Measurements from ENCODE around the gene MYOCD. TPM values are rescaled to one million over a fixed set of nuclear protein-coding genes. Genes with fewer than 3 reads are reported as not detected.

Gene MYOCD
- total and polyA plus RNA-seq, 2 donors = 59.4 to 59.5 TPM

- WGBS = 78% methylated on average over 8 of the region's 8 CpGs
- no peaks in the 10 kb centered on the region for H3K36me3 ChIP-seq (ENCODE audit: insufficient read depth)
- H3K4me3 ChIP-seq (ENCODE audit: low read depth, low read length) = no peak overlapping the region
- no peak overlapping the region for H3K27ac ChIP-seq (ENCODE audit: low read depth)
- no peak for DNase-seq (ENCODE audit: extremely low spot score)
- H3K4me1 ChIP-seq (ENCODE audit: insufficient read depth) = peaks cover 1% of the 10 kb centered on the region
Measured at GRCh38 chr17:12731839-12732238, 66.1 kb downstream of the MYOCD start.

GRCh38 chr17:12732366-12732765 lies 66.7 kb downstream of the MYOCD start:
- 89% methylated on average over 8 of the region's 8 CpGs for WGBS
- Histone ChIP-seq H3K4me1 (ENCODE audit: insufficient read depth) (peaks cover 1% of the 10 kb centered on the region), H3K27ac (ENCODE audit: low read depth) (no peak overlapping the region), H3K36me3 (ENCODE audit: insufficient read depth) (no peaks in the 10 kb centered on the region), H3K4me3 (ENCODE audit: low read depth, low read length) (no peak overlapping the region)
- no peak for DNase-seq (ENCODE audit: extremely low spot score)

GRCh38 chr17:12734926-12735325 lies 69.2 kb downstream of the MYOCD start:
- H3K4me3 ChIP-seq (ENCODE audit: low read depth, low read length) = no peak overlapping the region
- no peak overlapping the region for H3K27ac ChIP-seq (ENCODE audit: low read depth)
- H3K36me3 ChIP-seq (ENCODE audit: insufficient read depth) = no peaks in the 10 kb centered on the region
- 40% methylated on average over 7 of the region's 7 CpGs for WGBS
- peaks cover 3% of the 10 kb centered on the region for H3K4me1 ChIP-seq (ENCODE audit: insufficient read depth)
- DNase-seq (ENCODE audit: extremely low spot score) = no peak

GRCh38 chr17:12735517-12735916 lies 69.8 kb downstream of the MYOCD start:
- Histone ChIP-seq H3K27ac (ENCODE audit: low read depth) (no peak overlapping the region), H3K4me3 (ENCODE audit: low read depth, low read length) (no peak overlapping the region), H3K4me1 (ENCODE audit: insufficient read depth) (peaks cover 3% of the 10 kb centered on the region), H3K36me3 (ENCODE audit: insufficient read depth) (no peaks in the 10 kb centered on the region)
- DNase-seq (ENCODE audit: extremely low spot score) = no peak
- WGBS = 29% methylated on average over 8 of the region's 8 CpGs

- H3K36me3 ChIP-seq (ENCODE audit: insufficient read depth) = no peaks in the 10 kb centered on the region
- H3K4me1 ChIP-seq (ENCODE audit: insufficient read depth) = peaks cover 3% of the 10 kb centered on the region
- H3K27ac ChIP-seq (ENCODE audit: low read depth) = no peak overlapping the region
- 51% methylated on average over 4 of the region's 4 CpGs for WGBS
- no peak for DNase-seq (ENCODE audit: extremely low spot score)
- H3K4me3 ChIP-seq (ENCODE audit: low read depth, low read length) = no peak overlapping the region
Measured at GRCh38 chr17:12736526-12736925, 70.8 kb downstream of the MYOCD start.

GRCh38 chr17:12737740-12738469 lies 72.2 kb downstream of the MYOCD start:
- Histone ChIP-seq H3K4me3 (ENCODE audit: low read depth, low read length) (no peak overlapping the region), H3K4me1 (ENCODE audit: insufficient read depth) (peaks cover 3% of the 10 kb centered on the region), H3K27ac (ENCODE audit: low read depth) (no peak overlapping the region), H3K36me3 (ENCODE audit: insufficient read depth) (no peaks in the 10 kb centered on the region)
- no peak for DNase-seq (ENCODE audit: extremely low spot score)
- 61% methylated on average over 7 of the region's 7 CpGs for WGBS

- DNase-seq (ENCODE audit: extremely low spot score) = no peak
- H3K4me3 ChIP-seq (ENCODE audit: low read depth, low read length) = no peak overlapping the region
- H3K27ac ChIP-seq (ENCODE audit: low read depth) = no peak overlapping the region
- H3K4me1 ChIP-seq (ENCODE audit: insufficient read depth) = peaks cover 3% of the 10 kb centered on the region
- no peaks in the 10 kb centered on the region for H3K36me3 ChIP-seq (ENCODE audit: insufficient read depth)
- WGBS = 79% methylated on average over 2 of the region's 2 CpGs
Measured at GRCh38 chr17:12738624-12739023, 72.9 kb downstream of the MYOCD start.

- 76% methylated on average over 4 of the region's 4 CpGs for WGBS
- H3K27ac ChIP-seq (ENCODE audit: low read depth) = no peak overlapping the region
- H3K4me1 ChIP-seq (ENCODE audit: insufficient read depth) = peaks cover 3% of the 10 kb centered on the region
- no peaks in the 10 kb centered on the region for H3K36me3 ChIP-seq (ENCODE audit: insufficient read depth)
- H3K4me3 ChIP-seq (ENCODE audit: low read depth, low read length) = no peak overlapping the region
- DNase-seq (ENCODE audit: extremely low spot score) = no peak
Measured at GRCh38 chr17:12739500-12739899, 73.8 kb downstream of the MYOCD start.

- Histone ChIP-seq H3K27ac (ENCODE audit: low read depth) (no peak overlapping the region), H3K4me3 (ENCODE audit: low read depth, low read length) (no peak overlapping the region), H3K36me3 (ENCODE audit: insufficient read depth) (no peaks in the 10 kb centered on the region), H3K4me1 (ENCODE audit: insufficient read depth) (peaks cover 2% of the 10 kb centered on the region)
- 71% methylated on average over 3 of the region's 3 CpGs for WGBS
- DNase-seq (ENCODE audit: extremely low spot score) = no peak
Measured at GRCh38 chr17:12743046-12743445, 77.4 kb downstream of the MYOCD start.

- no peak for DNase-seq (ENCODE audit: extremely low spot score)
- 77% methylated on average over 5 of the region's 5 CpGs for whole genome bisulfite sequencing
- Histone ChIP-seq H3K27ac (ENCODE audit: low read depth) (no peak overlapping the region), H3K36me3 (ENCODE audit: insufficient read depth) (no peaks in the 10 kb centered on the region), H3K4me3 (ENCODE audit: low read depth, low read length) (no peak overlapping the region), H3K4me1 (ENCODE audit: insufficient read depth) (peaks cover under 1% of the 10 kb centered on the region)
Measured at GRCh38 chr17:12744298-12744697, 78.6 kb downstream of the MYOCD start.

- Histone ChIP-seq H3K4me3 (ENCODE audit: low read depth, low read length) (no peak overlapping the region), H3K36me3 (ENCODE audit: insufficient read depth) (no peaks in the 10 kb centered on the region), H3K4me1 (ENCODE audit: insufficient read depth) (no peaks in the 10 kb centered on the region), H3K27ac (ENCODE audit: low read depth) (no peak overlapping the region)
- WGBS = 95% methylated on average over 1 of the region's 1 CpG
- no peak for DNase-seq (ENCODE audit: extremely low spot score)
Measured at GRCh38 chr17:12744786-12745185, 79.1 kb downstream of the MYOCD start.

GRCh38 chr17:12745486-12745885 lies 79.8 kb downstream of the MYOCD start:
- DNase-seq (ENCODE audit: extremely low spot score) = no peak
- no peak overlapping the region for H3K27ac ChIP-seq (ENCODE audit: low read depth)
- no peaks in the 10 kb centered on the region for H3K4me1 ChIP-seq (ENCODE audit: insufficient read depth)
- H3K4me3 ChIP-seq (ENCODE audit: low read depth, low read length) = no peak overlapping the region
- H3K36me3 ChIP-seq (ENCODE audit: insufficient read depth) = no peaks in the 10 kb centered on the region
- 82% methylated on average over 7 of the region's 7 CpGs for WGBS

GRCh38 chr17:12756786-12757185 lies 91.1 kb downstream of the MYOCD start:
- H3K27ac ChIP-seq (ENCODE audit: low read depth) = no peak overlapping the region
- no peaks in the 10 kb centered on the region for H3K4me1 ChIP-seq (ENCODE audit: insufficient read depth)
- no peak overlapping the region for H3K4me3 ChIP-seq (ENCODE audit: low read depth, low read length)
- no peak for DNase-seq (ENCODE audit: extremely low spot score)
- no peaks in the 10 kb centered on the region for H3K36me3 ChIP-seq (ENCODE audit: insufficient read depth)

GRCh38 chr17:12759090-12759489 lies 93.4 kb downstream of the MYOCD start:
- Histone ChIP-seq H3K27ac (ENCODE audit: low read depth) (no peak overlapping the region), H3K4me3 (ENCODE audit: low read depth, low read length) (no peak overlapping the region), H3K36me3 (ENCODE audit: insufficient read depth) (no peaks in the 10 kb centered on the region), H3K4me1 (ENCODE audit: insufficient read depth) (no peaks in the 10 kb centered on the region)
- DNase-seq (ENCODE audit: extremely low spot score) = no peak
- WGBS = 70% methylated on average over 2 of the region's 2 CpGs

GRCh38 chr17:12765548-12765947 lies 99.9 kb downstream of the MYOCD start:
- Histone ChIP-seq H3K27ac (ENCODE audit: low read depth) (no peak overlapping the region), H3K36me3 (ENCODE audit: insufficient read depth) (no peaks in the 10 kb centered on the region), H3K4me1 (ENCODE audit: insufficient read depth) (no peaks in the 10 kb centered on the region), H3K4me3 (ENCODE audit: low read depth, low read length) (no peak overlapping the region)
- 27% methylated on average over 6 of the region's 6 CpGs for WGBS
- no peak for DNase-seq (ENCODE audit: extremely low spot score)
